SK-N-SH (cell line): Measurements from ENCODE around the gene CTSZ. TPM values are rescaled to one million over a fixed set of nuclear protein-coding genes. Genes with fewer than 3 reads are reported as not detected.

Source experiments
- CTCF ChIA-PET: fragments of 300-600, 350-600 bp; formaldehyde crosslinking; extraction: SDS; loops from one replicate; lab custom pipeline; 2021; lab: Yijun Ruan, JAX
- POLR2A ChIA-PET: fragments of 350-600 bp; sonication (Branson Sonifier 250); formaldehyde crosslinking; extraction: SDS; loops from one replicate; lab custom pipeline; 2020; ENCODE audit warnings: antibody characterized with exemption, inconsistent platforms; lab: Yijun Ruan, JAX
- DNase-seq: peaks from one replicate; pipeline ENCODE4 v3.0.0; 2012
- H2AFZ ChIP-seq: fragments of 200-600 bp; sonication (generic); 2 replicates; pipeline ENCODE4 v1.8.1; 2016; ENCODE audit warnings: antibody characterized with exemption, mild to moderate bottlenecking, low read depth
- H3F3A ChIP-seq: fragments of 200-600 bp; sonication (generic); replicated peaks from 2 replicates; pipeline ENCODE3; 2016; ENCODE audit warnings: antibody characterized with exemption, mild to moderate bottlenecking; ENCODE audit not compliant: insufficient read depth
- H3K27ac ChIP-seq, 2 experiments: fragments of 200-500 bp in 1 of 2; fragments of 200-600 bp in 1 of 2; sonication (Bioruptor generic) in 1 of 2; sonication (generic), shearing (Covaris generic) in 1 of 2; 2 replicates each; pipeline versions ENCODE4 v1.5.1 to v1.6.1; 2014 to 2016; ENCODE audit warnings: low read depth in 2 of 2, inconsistent platforms in 1 of 2, low read length in 1 of 2, mild to moderate bottlenecking in 1 of 2, mixed read lengths in 1 of 2
- H3K27me3 ChIP-seq: fragments of 200-600 bp; sonication (generic), shearing (Covaris generic); 2 replicates; pipeline ENCODE4 v1.6.1; 2016; ENCODE audit warnings: mixed run types; ENCODE audit not compliant: insufficient read depth
- H3K36me3 ChIP-seq, 2 experiments: fragments of 200-500 bp in 1 of 2; fragments of 200-600 bp in 1 of 2; sonication (Bioruptor generic) in 1 of 2; sonication (generic) in 1 of 2; replicated peaks in 1 of 2; 2 replicates each; pipeline versions ENCODE3 to v1.5.1; 2014 to 2016; ENCODE audit warnings: low read length in 1 of 2, mild to moderate bottlenecking in 1 of 2; ENCODE audit not compliant: insufficient read depth in 2 of 2, control insufficient read depth in 1 of 2
- H3K4me1 ChIP-seq, 2 experiments: fragments of 200-500 bp in 1 of 2; fragments of 200-600 bp in 1 of 2; sonication (Bioruptor generic) in 1 of 2; sonication (generic), shearing (Covaris generic) in 1 of 2; 2 replicates each; pipeline versions ENCODE4 v1.5.1 to v1.6.1; 2014 to 2016; ENCODE audit warnings: low read depth in 1 of 2, low read length in 1 of 2, mixed run types in 1 of 2; ENCODE audit not compliant: insufficient read depth in 2 of 2, control insufficient read depth in 1 of 2
- H3K4me2 ChIP-seq: fragments of 200-600 bp; sonication (generic), shearing (Covaris generic); 2 replicates; pipeline ENCODE4 v1.6.1; 2017; ENCODE audit warnings: mixed run types
- H3K4me3 ChIP-seq, 2 experiments: fragments of 200-500 bp in 1 of 2; fragments of 200-600 bp in 1 of 2; sonication (Bioruptor generic) in 1 of 2; sonication (generic), shearing (Covaris generic) in 1 of 2; 2 replicates each; pipeline versions ENCODE4 v1.5.1 to v1.8.1; 2014 to 2016; ENCODE audit warnings: low read depth in 2 of 2, inconsistent platforms in 1 of 2, low read length in 1 of 2, mild to moderate bottlenecking in 1 of 2, mixed read lengths in 1 of 2, moderate library complexity in 1 of 2
- H3K79me2 ChIP-seq: fragments of 200-600 bp; sonication (generic); 2 replicates; pipeline ENCODE4 v1.8.1; 2017; ENCODE audit warnings: mild to moderate bottlenecking; ENCODE audit not compliant: insufficient read depth
- H3K9ac ChIP-seq: fragments of 200-600 bp; sonication (generic); 2 replicates; pipeline ENCODE4 v1.6.1; 2017; ENCODE audit warnings: mixed run types
- H3K9me2 ChIP-seq: fragments of 200-600 bp; sonication (generic); 2 replicates; pipeline ENCODE4 v1.6.1; 2017; ENCODE audit warnings: mixed run types
- H3K9me3 ChIP-seq: fragments of 200-600 bp; sonication (generic); 2 replicates; pipeline ENCODE4 v1.6.1; 2017; ENCODE audit warnings: mixed run types, mild to moderate bottlenecking, moderate library complexity
- H4K20me1 ChIP-seq: fragments of 200-600 bp; sonication (generic); 2 replicates; pipeline ENCODE4 v1.6.1; 2017; ENCODE audit warnings: mild to moderate bottlenecking, mixed run types; ENCODE audit not compliant: insufficient read depth
- CHD2 ChIP-seq: fragments of 150-350 bp; IDR thresholded peaks from 2 replicates; pipeline ENCODE4 v1.6.1; 2018; ENCODE audit warnings: low read length; ENCODE audit not compliant: partially characterized antibody
- CTCF ChIP-seq: fragments of 200-600 bp; sonication (generic); IDR thresholded peaks from 2 replicates; pipeline ENCODE4 v1.6.1; 2017; ENCODE audit warnings: antibody characterized with exemption, mild to moderate bottlenecking, moderate library complexity
- ELF1 ChIP-seq: IDR thresholded peaks from 2 replicates; pipeline ENCODE4 v1.4.0; 2012
- MAX ChIP-seq: IDR thresholded peaks from 2 replicates; pipeline ENCODE4 v1.4.0; 2012; ENCODE audit warnings: low read depth
- RAD21 ChIP-seq: IDR thresholded peaks from 2 replicates; pipeline ENCODE4 v1.6.1; 2012; ENCODE audit warnings: mild to moderate bottlenecking, low read length
- RFX5 ChIP-seq: IDR thresholded peaks from 2 replicates; pipeline ENCODE4 v1.6.1; 2012; ENCODE audit warnings: mild to moderate bottlenecking, improper control_type of control experiment, low read length
- RXRA ChIP-seq: IDR thresholded peaks from 2 replicates; pipeline ENCODE4 v1.4.0; 2012; ENCODE audit warnings: low read depth, mild to moderate bottlenecking, borderline replicate concordance
- SIN3A ChIP-seq: IDR thresholded peaks from 2 replicates; pipeline ENCODE4 v1.6.1; 2012; ENCODE audit warnings: low read depth, mild to moderate bottlenecking, low read length, moderate library complexity, borderline replicate concordance
- SMC3 ChIP-seq: IDR thresholded peaks from 2 replicates; pipeline ENCODE4 v1.6.1; 2012; ENCODE audit warnings: low read depth, low read length, improper control_type of control experiment
- TEAD4 ChIP-seq: IDR thresholded peaks from 2 replicates; pipeline ENCODE4 v1.4.0; 2012; ENCODE audit warnings: mild to moderate bottlenecking, borderline replicate concordance; ENCODE audit not compliant: insufficient read depth
- YY1 ChIP-seq: IDR thresholded peaks from 2 replicates; pipeline ENCODE4 v1.4.0; 2012; ENCODE audit warnings: low read depth, mild to moderate bottlenecking
- ZBTB33 ChIP-seq: IDR thresholded peaks from 2 replicates; pipeline ENCODE4 v1.4.0; 2012; ENCODE audit warnings: low read depth, borderline replicate concordance
- WGBS: methylation state at CpG from one replicate; pipeline ENCODE4 v1.1.6; 2017; ENCODE audit warnings: low lambda C conversion rate; 5-methylcytosine and 5-hydroxymethylcytosine counted together
- polyA plus RNA-seq, 3 experiments: library from polyadenylated mRNA; depleted of rRNA; stranded (reverse); fragments of >200 nt; gene quantifications; 2 replicates each; pipeline ENCODE4 v1.2.3, GENCODE V29; 2012

CTSZ gene
- polyA plus RNA-seq (2012; rRNA removed), result 0.03 and 0.05 TPM in 2 replicates
- 0.03 and 0.09 TPM in 2 replicates for polyA plus RNA-seq (2012; cell fraction: cytosol; rRNA removed)
- not detected in 2 replicates for polyA plus RNA-seq (2012; cell fraction: nucleus; rRNA removed)

- Histone ChIP-seq H3K36me3 (no peaks in the 10 kb centered on the region), H3K4me2 (no peak within 1 kb of the TSS), H3F3A (no peaks in the 10 kb centered on the region), H3K9me2 (no peaks in the 10 kb centered on the region), H3K4me3 (no peak within 1 kb of the TSS), H3K27ac (no peak within 1 kb of the TSS), H3K9me3 (no peaks in the 10 kb centered on the region), H2AFZ (no peak within 1 kb of the TSS), H3K79me2 (no peaks in the 10 kb centered on the region), H3K27me3 (no peaks in the 10 kb centered on the region), H3K4me1 (peaks cover 9 to 10% of the 10 kb centered on the region in 2 experiments; a peak in 2 of 4 replicates), H4K20me1 (no peaks in the 10 kb centered on the region), H3K9ac (no peak within 1 kb of the TSS)
- no peak for DNase-seq
- TF ChIP-seq RFX5 (no peak), YY1 (no peak), SMC3 (no peak), ZBTB33 (no peak), CTCF (no peak), RXRA (no peak), CHD2 (no peak), SIN3A (no peak), ELF1 (no peak)
- 91% methylated on average over 24 of the region's 82 CpGs for WGBS
- ChIA-PET POLR2A (no interaction called here), CTCF (no interaction called here)
These were observed at the start of gene CTSZ for GRCh38 chr20:59006864-59007664. CTSZ (minus strand) TSS chr20:59007254; CDS start chr20:59007128, 126 bp downstream.

- H3K9ac ChIP-seq, result no peak overlapping the region
- ChIA-PET CTCF (interaction anchor here (0.6 to 1.3 kb wide), 4 partner anchors 12 to 398 kb away, joined by 3 to 4 read pairs (median 3); no protein-coding TSS in a partner anchor), POLR2A (no interaction called here)
- H3K9me3 ChIP-seq, result peaks cover 6% of the 10 kb centered on the region; the same call in 1 of the 2 replicates
- no peaks in the 10 kb centered on the region for H3F3A ChIP-seq
- H3K27me3 ChIP-seq, result no peaks in the 10 kb centered on the region
- WGBS, result 75% methylated on average over 7 of the region's 7 CpGs
- peak; percentile 67 for TF ChIP-seq RAD21
- peak; percentile 56 for TF ChIP-seq CTCF
- TF ChIP-seq MAX, result no peak
- no peak for TF ChIP-seq TEAD4
- peak; percentile 41 for TF ChIP-seq SMC3
- H3K4me2 ChIP-seq, result no peak overlapping the region
- no peak overlapping the region for H2AFZ ChIP-seq
- no peaks in the 10 kb centered on the region for H3K4me1 ChIP-seq
- no peak for DNase-seq
- H3K4me3 ChIP-seq, result no peak overlapping the region
- H3K79me2 ChIP-seq, result no peaks in the 10 kb centered on the region
- no peak overlapping the region for H3K27ac ChIP-seq
- no peaks in the 10 kb centered on the region for H3K9me2 ChIP-seq
- H4K20me1 ChIP-seq, result no peaks in the 10 kb centered on the region
- no peaks in the 10 kb centered on the region for H3K36me3 ChIP-seq
These were observed 48.2 kb upstream of the CTSZ start for GRCh38 chr20:59055302-59055701.
